T47D (cell line): Measurements from ENCODE around the gene SLC25A29.

ENCODE experiments used
- DNase-seq, 2 experiments: peaks; one replicate each; pipeline versions ENCODE4 v3.0.0 to v3.0.0-alpha.2; 2011 to 2012; ENCODE audit warnings: low read depth in 1 of 2, low spot score in 1 of 2
- JUND ChIP-seq: IDR thresholded peaks from 2 replicates; pipeline ENCODE4 v1.6.1; 2012; ENCODE audit warnings: low read depth
- in situ Hi-C: cut with HindIII; loops from 2 replicates; pipeline ENCODE4 v1.10.0; 2016; ENCODE audit warnings: low sequenced_read_pairs, low pct_unique_long_range_greater_than_20kb

The SLC25A29 gene

DNA sequence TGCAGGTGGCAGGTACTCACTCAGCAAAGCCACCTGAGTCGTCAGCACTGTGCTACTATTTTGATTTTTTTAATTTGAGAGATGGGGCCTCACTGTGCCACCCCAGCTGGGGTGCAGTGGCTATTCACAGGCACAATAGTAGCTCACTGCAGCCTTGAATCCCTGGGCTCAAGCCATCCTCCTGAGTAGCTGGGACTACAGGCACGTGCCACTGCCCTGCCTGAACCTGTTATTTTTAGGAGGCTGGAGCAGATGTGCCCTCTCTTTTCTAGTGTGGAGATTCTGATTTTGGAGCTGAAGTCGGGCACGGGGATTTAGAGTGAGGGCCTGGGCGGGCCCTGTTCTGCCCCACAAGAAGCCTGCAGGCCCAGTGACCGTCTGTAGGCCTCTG is 34.2 kb upstream of the SLC25A29 start:
- in situ Hi-C loops: no loop called here
- DNase-seq: no peak
- no peak for TF ChIP-seq JUND

DNA sequence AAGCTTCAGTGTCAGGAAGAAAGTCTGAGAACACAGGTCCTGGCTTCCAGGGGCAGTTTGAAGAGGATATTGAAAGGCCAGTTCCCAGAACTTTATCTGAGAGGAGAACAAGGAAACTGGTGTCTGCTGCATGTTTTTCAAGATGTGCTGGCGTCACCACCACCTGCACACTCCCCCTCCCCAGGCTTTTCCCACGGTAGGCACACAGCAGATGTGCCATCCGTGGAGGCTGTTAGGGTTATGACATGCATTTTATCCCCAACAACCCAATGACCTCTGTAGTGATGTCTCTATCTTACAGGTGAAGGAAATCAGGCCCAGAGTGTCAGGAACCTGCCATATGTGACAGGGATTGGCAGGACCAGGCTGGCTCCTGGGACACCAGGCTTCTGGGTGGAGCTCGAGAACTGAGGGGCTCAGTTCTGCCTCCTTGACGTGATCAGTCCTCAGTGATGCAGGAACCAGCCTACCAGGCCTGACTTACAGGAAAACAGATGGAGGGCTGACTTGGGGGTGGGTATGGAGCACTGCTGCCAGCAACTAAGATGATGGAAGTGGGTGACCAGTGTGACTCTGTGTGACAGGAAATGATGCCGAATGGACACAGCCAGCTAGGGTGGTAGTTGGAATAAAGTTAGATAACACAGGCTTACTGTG is 33.6 kb upstream of the SLC25A29 start:
- in situ Hi-C loops: no loop called here
- no peak for DNase-seq
- TF ChIP-seq JUND: no peak

DNA sequence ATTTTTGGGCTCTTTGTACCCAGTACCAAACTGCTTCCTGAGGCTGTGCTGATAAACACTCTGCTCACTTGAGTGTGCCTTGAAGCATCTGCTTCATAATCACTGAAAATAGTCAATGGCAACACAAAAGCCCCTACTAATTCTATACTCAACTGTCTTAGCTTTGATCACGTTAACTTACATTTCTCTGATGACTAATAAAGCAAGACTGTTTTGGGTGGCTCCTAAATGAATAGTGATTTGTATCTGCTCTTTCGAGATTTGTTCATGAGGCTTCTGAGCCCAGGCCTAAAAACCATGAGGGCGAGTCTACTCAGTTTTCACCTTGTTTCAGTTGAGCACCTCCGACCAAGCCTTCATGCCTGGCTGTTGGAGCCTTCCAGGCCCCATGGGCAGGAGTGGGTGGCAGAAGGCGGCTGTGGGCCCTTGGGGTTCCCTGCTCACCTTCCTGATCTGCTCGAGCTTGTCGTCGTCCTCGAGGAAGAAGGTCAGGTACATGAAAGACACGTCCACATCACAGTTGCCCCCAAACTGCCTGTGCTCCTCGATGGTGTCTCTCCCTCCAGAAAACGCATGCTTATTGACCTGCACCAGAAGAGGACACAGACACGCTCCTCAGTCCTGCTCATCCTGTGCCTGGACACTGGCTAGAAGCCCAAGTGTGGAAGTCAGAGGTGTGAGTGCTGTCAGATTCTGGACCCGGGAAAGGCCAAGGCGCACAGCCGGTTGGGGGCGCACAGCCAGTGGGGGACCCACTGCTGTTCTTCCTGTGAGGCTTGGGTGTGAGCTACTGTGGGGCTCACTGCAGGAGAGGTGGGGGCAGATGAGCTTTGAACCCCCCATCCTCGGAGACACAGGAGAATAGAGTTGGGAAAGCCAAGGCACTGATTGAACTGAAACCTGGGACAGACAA is 30.6 kb upstream of the SLC25A29 start:
- no peak for DNase-seq
- in situ Hi-C loops: no loop called here
- no peak for TF ChIP-seq JUND

DNA sequence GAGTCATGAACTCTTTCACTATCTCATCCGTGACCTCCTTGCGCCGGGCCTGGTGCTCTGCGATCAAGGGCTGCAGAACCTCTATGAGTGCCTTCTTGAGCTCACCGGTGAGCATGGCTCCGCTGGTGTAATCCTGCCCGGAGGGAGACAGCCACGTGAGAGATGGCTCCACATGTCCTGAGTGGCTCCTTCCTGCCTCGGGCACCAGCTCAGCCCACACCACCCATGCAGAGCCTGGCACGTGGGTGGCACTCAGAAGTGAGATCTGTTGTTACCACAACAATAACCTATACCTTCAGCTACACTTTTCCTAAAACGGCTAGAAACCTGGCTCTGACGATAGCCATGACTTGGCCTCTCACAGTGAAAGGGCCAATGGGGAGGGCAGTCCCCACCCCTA is 28.7 kb upstream of the SLC25A29 start:
- in situ Hi-C loops: no loop called here
- no peak for TF ChIP-seq JUND
- DNase-seq: no peak

DNA sequence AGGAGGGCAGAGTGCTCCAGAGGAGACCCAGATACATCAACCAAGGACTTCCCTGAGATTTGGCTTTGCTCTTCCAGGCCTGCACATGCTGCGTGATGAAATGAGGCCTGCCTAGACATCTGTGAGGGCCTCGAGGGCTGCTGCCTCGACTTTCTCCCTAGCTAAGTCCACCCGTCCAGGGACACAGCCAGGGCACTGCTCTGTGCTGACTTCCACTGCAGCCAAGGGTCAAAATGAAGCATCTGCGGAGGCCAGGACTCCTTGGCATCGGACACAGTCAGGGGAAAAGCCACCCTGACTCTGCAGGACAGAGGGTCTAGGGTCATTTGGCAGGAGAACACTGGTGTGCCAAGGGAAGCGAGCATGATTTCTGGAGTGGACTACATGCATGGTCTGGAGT is 27.6 kb upstream of the SLC25A29 start:
- DNase-seq: no peak
- in situ Hi-C loops: no loop called here
- no peak for TF ChIP-seq JUND

DNA sequence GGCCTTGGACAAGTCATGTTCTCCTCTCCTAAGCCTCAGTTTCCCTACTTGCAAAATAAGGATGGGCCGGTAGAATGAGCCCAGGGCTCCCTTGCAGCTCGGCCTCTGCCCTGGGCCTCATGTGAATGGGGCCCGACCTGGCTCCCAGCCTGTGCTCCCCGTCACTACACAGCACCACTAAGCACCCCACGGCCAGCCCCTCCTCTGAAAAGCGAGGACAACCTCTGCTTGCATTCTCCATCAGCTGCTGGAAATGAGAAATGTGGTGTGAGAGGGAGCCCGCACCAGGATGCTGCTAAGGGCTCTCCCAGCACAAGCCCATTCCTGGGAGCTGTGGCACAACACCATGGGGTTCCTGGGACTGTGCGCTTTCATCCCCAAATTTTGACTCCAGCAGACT is 27.1 kb upstream of the SLC25A29 start:
- TF ChIP-seq JUND: no peak
- in situ Hi-C loops: no loop called here
- DNase-seq: no peak

DNA sequence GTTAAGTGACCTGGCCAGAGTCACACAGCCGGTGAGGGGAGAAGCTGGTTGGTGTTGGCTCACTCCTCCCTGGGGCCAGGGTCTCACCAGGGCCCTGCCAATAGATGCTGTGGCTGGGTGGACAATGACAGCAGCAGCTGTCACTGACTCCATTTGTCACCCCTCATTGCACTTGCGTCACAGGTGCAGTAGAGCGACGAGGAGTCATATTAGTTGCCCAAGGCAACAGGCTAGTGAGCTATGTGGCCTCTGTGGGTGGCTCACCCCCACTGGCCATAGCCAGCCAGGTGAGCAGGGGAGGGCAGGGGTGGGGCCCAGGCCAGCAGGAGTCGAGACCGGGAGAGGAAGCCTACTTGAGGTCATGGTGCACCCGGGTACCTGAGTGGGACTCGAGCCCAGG is 26.6 kb upstream of the SLC25A29 start:
- DNase-seq: no peak
- TF ChIP-seq JUND: no peak
- in situ Hi-C loops: no loop called here

DNA sequence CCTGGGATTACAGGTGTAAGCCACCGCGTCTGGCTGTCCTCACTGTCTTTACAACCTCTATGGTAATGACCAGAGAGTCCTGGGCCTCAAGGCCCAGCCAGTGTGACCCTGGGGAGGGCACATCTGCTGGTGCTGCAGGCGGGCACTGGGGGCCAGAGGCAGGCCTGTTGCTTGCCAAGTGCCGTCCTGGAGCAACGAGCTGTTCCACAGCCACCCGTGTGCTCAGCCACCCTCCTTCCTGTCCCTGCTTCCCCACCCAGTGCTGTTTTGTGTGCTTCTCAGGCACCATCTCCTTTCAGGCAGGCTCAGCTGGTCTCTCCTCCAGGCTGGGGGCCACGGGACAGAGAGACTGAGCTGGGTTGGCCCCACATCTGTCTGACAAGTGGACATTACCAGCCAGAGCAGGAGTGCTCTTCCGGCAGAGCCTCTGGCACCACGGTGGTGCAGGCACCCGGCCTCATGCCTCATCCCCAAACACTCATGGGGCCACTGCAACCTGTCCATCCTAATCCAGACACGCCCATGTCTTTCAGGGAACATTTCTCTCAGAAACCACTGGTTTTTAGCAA is 25.9 kb upstream of the SLC25A29 start:
- TF ChIP-seq JUND: no peak
- in situ Hi-C loops: no loop called here

DNA sequence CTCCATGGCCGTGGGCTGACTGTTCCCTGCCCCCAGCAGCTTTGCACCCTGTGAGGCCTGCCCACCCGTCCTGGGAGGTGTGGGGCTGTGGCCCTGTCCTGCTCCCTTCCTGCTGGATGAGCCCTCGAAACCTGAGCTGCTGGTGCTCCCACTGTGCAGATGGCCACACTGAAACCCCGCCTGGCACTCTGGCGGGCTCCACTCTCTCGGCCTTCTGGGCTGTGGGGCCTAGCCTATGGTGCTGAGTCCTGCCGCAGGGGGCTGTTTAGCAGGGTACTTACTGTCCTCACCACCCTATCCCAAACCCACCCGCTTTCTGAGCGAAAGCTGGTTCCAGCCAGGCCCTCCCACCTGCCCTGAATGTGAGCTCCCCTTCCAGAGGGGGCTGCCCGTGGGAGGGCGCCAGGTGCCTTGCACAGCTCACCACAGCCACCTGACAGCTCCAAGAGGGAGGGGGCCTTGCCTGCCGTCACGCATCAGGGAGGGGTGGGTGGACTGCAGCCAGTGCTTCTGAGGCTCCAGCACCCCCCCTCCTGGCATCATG is 24.2 kb upstream of the SLC25A29 start:
- no peak for DNase-seq
- no peak for TF ChIP-seq JUND
- in situ Hi-C loops: no loop called here

More for the DNA sequence above, 25.9 kb upstream of the SLC25A29 start:
- DNase-seq: no peak

DNA sequence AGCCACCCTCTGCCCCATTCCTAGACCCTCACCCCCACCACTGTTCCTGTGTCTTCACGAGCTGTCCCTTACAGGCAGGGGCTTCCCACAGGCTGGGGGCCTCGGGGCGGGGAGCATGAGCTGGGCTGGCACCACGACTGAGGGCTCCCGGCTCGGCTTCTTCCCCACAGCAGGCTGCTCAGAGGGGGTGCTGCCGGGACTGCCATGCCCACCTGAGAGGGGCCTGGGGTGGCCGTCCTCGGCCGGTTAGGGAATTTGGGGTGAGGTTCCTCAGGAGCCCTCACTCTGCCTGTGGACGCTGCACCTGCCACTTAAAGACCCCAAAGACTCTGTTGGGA is 23.7 kb upstream of the SLC25A29 start:
- DNase-seq: no peak
- in situ Hi-C loops: no loop called here
- TF ChIP-seq JUND: no peak

DNA sequence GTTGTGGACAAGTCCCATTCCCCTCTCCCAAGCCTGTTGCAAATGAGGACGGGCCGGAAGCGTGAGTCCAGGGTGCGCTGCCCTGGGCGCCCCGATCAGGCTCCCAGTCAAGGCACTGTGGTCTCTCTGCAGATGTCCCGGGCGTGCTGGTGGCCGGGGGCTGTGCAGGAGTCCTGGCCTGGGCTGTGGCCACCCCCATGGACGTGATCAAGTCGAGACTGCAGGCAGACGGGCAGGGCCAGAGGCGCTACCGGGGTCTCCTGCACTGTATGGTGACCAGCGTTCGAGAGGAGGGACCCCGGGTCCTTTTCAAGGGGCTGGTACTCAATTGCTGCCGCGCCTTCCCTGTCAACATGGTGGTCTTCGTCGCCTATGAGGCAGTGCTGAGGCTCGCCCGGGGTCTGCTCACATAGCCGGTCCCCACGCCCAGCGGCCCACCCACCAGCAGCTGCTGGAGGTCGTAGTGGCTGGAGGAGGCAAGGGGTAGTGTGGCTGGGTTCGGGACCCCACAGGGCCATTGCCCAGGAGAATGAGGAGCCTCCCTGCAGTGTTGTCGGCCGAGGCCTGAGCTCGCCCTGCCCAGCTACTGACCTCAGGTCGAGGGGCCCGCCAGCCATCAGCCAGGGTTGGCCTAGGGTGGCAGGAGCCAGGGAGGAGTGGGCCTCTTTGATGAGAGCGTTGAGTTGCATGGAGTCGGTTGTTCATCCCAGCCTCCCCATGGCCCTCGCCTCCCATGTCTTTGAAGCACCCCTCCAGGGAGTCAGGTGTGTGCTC is 23.2 kb upstream of the SLC25A29 start:
- no peak for TF ChIP-seq JUND
- no peak for DNase-seq
- in situ Hi-C loops: no loop called here

DNA sequence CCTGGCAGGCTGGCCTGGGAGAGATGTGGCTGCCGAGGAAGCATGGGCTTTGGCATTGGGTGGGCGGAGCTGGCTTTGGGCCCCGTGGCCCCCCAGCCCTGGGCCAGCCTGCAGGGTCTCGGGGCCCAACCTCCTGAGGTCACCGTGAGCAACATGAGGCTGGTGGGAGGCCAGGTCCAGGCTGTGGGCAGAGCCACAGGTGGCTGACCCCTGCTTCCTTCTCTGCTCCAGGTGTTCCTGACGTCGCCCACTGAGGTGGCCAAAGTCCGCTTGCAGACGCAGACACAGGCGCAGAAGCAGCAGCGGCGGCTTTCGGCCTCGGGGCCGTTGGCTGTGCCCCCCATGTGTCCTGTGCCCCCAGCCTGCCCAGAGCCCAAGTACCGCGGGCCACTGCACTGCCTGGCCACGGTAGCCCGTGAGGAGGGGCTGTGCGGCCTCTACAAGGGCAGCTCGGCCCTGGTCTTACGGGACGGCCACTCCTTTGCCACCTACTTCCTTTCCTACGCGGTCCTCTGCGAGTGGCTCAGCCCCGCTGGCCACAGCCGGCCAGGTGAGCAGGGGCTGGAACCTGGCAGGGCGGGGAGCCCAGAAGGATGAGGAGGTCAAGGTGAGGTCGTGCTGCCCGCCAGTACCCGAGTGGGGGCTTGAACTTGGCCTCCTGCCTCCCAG is 22.4 kb upstream of the SLC25A29 start:
- in situ Hi-C loops: no loop called here
- no peak for DNase-seq
- TF ChIP-seq JUND: no peak

DNA sequence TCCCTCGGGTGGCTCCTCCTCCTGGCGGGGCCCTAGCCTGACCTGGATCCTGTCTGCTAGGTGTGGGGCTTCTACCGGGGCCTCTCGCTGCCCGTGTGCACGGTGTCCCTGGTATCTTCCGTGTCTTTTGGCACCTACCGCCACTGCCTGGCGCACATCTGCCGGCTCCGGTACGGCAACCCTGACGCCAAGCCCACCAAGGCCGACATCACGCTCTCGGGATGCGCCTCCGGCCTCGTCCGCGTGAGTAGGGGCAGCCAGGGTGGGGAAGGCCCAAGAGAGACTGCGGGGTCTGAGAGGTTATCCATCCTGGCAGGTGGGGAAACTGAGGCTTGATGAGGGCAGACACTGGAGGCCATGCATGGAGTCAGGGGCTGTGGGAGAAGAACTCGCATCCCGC is 20.9 kb upstream of the SLC25A29 start:
- in situ Hi-C loops: no loop called here
- no peak for TF ChIP-seq JUND
- no peak for DNase-seq
